HG02623 (cell line): ENCODE data around the gene PPT2.

Experiments
- ATAC-seq: cut with Tn5 transposase; IDR thresholded peaks from one replicate; pipeline ENCODE4 v1.9.1; 2021; ENCODE audit warnings: moderate library complexity; ENCODE audit not compliant: unreplicated experiment

PPT2 gene

DNA sequence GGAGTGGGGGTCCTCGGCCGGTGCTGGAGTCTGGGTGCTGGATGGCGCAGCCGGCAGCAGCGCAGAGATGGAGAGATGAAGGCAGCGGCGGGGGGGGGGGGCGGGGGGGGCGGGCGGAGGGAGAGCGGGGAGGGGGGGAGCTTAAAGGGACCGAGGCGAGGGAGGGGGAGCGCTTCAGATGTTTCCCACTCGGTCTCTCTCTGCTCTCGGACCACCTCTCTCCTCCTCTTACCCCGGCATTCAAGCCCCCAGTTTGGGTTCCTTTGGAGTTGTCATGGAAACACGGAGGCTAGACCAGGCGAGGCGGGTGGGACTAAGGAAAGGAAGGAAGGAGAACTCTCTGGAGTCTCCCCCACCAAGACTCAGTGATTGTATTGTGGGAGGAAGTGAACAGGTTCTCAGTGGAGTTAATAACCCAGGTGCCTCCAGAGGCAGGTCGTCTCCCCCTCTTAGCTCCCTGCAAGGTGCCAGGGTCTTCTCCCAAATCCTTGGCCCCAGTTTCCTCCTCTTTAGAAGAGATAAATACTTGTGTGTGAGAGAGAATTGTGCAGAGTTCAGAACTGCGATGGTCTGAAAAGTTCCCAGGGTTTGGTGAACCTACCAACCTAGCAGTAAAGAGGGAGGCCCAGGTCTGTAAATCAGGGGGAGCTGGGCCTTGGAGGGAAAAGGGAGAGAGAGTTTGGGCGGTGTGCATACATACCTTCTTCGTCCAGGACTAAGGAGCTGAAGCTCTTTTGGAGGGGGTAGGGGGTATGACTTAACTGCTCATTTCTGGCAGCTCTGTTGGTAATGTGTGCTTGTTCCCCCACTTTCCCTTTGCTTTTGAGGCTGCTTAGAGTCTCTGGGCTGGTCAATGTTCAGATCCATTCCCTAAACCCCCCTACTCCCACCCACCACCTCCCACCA is 1.8 kb upstream of the PPT2 start, which contains the start of gene PRRT1:
PRRT1 (minus strand) TSS at position 77 of the 906 bp plus-strand sequence. CDS start 112 bp downstream, outside the sequence.
- ATAC-seq, result no peak

DNA sequence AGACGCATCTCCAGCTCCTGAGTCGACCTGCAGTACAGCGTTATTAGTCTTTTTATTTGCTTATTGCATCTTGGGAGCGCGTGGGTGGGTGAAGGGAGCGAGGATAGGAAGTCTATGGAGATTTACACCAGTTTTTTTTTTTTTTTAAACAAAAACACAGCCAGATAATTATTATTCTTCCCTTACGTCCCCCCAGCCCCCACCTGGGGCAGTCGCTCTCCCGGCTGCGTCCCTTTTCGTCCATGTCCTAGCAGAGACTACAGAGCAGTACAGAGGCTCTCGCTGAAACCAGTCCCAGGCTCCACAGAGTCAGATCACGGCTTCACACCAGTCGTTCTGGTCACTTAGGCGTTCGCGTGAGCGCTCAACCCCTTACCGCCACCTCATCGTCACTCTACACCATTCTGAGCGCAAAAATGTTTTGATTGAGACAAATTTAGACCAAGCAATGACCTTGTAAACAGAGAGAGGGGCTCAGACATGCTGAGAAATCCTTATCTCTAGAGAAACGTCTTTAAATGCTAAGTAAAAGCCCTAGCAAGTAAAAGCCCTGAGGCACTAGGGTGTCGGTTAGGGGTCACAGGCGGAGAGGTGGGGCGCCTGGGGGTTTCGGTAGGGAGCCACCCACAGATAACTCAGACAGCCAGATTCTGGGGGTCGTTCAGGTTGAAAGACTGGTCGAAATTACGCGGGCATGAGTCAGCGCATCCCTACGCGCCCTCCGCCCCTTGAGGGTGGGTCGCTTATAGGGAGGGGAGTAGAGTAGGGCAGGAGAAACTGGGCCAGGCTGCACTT is 975 bp upstream of the PPT2 start:
- no peak for ATAC-seq

DNA sequence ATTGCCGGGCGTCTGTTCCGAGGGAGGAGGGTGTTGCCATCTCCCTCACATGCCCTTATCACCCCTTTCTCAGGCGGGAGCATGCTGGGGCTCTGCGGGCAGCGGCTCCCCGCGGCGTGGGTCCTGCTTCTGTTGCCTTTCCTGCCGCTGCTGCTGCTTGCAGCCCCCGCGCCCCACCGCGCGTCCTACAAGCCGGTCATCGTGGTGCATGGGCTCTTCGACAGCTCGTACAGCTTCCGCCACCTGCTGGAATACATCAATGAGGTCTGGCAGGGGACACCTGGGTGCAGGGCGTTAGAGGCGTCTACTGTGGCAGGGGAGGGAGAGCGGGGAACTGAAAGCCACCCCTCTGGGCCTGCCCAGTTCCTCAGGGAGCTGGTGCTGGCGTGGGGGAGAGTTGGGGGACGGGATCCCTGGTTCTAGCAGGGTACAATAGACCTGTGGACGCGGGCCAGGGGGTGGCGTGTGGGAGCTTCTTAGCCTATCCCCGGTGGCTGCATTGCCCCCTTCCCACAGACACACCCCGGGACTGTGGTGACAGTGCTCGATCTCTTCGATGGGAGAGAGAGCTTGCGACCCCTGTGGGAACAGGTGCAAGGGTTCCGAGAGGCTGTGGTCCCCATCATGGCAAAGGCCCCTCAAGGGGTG is 697 bp downstream of the PPT2 start:
- no peak for ATAC-seq

DNA sequence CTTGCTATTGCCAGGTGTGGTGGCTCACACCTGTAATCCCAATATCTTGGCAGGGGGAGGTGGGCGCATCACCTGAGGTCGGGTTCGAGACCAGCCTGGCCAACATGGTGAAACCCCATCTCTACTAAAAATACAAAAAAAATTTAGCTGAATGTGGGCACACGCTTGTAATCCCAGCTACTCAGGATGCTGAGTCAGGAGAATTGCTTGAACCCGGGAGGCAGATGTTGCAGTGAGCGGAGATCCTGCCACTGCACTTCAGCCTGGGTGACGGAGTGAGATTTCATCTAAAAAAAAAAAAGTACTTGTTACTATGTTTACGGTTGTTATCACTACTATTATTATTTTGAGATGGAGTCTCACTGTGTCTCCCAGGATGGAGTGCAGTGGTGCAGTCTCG is 3.0 kb downstream of the PPT2 start:
- ATAC-seq, result no peak

DNA sequence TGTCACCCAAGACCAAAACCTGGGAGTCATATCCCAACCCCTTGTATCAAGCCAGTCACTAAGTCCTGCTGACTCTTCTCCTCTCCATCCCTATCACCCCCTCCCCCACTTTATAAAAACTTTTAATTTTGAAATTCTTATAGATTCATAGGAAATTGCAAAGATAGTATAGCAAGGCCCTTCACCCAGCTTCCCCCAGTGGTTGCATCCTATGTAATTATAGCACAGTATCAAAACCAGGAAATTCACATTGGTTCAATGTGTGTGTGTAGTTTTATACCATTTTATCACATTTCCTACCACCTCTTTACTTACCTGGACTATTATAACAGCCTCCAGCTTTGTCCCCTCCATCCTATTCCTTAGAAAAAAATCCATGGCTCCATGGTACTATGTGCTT is 4.1 kb downstream of the PPT2 start:
- no peak for ATAC-seq

DNA sequence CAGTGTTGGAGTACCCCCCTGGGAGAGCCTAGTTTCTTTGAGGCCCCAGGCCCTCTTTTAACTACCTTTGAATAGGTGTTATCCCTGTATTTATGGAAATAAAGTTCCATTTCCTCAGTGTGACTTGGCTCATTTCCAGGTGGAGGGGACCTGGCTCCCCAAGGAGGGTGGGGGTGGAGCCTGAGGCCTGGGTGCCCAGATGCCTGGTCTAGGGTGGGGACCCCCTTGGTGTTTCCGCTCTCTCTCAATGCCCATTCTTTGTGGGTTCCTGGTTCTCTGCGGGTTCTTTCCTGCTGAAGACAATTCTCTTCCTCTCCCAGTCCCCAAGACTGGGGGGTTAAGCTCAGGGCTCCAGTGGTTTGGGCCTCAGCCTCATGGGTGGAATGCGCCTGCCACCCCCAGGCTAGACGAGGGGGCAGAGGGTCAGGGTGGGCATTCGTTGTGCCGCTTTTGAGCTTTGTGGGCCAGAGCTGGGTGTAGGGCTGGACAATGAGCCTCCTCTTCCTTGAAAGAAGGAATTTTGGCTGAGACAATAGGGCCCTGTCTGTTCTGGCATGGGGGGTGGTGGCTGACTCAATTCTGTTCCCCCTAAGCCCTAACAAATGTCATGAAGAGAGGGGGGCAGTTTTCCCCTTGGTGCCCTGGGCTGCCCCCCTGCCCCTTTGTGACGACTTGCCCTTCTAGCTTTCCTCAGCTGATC is 9.8 kb downstream of the PPT2 start:
- no peak for ATAC-seq

DNA sequence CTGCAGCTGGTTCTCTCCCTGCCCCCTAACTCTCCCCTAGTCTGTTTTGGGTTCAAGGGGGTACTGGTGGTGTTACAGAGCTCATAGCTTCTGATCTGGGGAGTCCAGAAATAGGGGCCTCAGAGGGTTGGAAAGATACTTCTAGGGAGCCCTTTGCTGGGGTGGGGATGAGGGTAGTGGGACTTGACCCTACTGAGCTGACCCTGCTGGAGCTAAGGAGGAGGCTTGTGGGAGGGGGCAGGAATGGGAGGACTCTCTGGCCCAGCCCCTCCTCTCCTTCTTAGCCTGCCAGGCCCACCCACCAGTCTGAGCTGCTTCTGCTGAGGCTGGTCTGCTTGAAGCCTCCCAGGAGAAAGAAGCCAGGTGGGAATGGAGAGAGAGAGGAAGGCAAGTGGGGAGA is 10.4 kb downstream of the PPT2 start, which contains the start of gene EGFL8:
EGFL8 (plus strand) TSS at position 301 of the 400 bp plus-strand sequence. CDS start 1,571 bp downstream, outside the sequence.
- ATAC-seq, result no peak

DNA sequence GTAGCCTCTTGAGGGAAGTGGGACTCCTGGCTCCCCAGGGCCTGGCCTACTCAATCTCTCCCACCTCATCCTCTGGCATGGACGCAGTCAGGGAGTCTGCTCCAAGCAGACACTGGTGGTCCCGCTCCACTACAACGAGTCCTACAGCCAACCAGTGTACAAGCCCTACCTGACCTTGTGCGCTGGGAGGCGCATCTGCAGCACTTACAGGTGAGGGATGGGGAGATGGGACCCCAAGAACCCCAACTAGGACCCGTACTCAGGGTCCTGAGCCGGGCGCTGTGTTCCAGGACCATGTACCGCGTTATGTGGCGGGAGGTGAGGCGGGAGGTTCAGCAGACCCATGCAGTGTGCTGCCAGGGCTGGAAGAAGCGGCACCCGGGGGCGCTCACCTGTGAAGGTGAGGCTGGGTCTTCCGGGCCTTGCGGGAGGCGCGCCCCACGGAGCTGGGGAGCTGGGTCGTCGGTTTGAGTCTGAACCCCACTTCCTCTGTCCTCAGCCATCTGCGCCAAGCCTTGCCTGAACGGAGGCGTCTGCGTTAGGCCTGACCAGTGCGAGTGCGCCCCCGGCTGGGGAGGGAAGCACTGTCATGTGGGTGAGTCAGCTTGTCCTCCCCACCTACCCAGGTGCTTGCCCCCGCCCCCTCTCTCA is 12.6 kb downstream of the PPT2 start:
- ATAC-seq, result no peak

DNA sequence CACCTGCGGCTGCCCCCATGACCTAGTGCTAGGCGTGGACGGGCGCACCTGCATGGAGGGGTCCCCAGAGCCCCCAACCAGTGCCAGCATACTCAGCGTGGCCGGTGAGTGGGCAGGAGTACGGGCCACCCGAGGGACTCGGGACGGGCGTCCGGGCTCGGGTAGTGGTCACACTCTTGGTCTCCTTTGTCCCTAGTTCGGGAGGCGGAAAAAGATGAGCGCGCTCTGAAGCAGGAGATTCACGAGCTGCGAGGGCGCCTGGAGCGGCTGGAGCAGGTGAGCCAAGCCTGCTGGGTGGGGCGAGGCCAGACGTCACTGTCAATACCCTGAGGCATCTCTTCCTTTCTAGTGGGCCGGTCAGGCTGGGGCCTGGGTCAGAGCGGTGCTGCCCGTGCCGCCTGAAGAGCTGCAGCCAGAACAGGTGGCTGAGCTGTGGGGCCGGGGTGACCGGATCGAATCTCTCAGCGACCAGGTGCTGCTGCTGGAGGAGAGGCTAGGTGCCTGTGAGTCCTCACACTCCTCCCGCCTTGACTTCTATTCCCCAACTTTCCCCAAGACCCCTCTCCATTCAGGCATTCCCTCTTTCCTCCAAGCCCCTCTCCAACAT is 13.3 kb downstream of the PPT2 start:
- no peak for ATAC-seq

DNA sequence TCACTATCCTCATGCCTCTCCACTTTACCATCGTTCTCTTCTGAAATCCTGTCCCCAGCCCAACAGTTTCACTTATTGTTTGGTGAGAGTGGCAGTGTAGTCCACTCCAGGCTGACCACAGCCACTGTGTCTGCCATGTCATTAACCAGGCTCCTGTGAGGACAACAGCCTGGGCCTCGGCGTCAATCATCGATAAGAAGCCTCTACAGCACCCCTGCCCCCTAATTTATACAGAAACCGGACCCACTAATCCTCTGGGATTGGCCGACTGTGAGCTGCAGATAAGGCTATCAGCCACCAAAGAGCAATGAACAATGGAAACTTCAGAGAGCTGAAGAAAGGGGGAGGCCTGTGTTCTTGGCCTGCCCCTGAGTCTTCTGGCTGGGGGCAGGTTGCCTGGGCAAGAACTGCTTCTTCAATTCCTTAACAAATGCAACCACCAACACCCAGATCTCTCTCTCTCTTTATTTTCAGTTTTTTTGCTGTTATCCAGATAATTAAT is 13.9 kb downstream of the PPT2 start:
- no peak for ATAC-seq

DNA sequence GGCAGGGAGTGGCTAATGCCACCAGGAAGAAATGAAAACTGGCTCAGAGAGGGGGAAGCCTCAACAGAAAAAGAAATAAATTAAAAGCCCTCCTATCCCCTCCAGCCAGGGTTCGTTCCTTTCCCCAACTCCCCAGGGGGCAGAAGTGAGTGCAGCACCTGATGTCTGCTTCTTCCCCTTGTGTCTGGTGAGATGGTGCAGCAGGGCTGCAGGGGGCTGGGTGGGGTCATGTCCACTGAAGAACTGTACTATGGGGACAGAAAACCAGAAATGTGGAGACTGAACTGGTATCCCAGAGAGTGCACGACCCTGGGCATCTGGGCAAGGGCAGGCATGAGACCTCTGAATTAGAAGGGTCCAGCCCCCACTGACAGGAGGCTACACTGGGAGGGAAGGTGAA is 14.4 kb downstream of the PPT2 start:
- ATAC-seq, result no peak

DNA sequence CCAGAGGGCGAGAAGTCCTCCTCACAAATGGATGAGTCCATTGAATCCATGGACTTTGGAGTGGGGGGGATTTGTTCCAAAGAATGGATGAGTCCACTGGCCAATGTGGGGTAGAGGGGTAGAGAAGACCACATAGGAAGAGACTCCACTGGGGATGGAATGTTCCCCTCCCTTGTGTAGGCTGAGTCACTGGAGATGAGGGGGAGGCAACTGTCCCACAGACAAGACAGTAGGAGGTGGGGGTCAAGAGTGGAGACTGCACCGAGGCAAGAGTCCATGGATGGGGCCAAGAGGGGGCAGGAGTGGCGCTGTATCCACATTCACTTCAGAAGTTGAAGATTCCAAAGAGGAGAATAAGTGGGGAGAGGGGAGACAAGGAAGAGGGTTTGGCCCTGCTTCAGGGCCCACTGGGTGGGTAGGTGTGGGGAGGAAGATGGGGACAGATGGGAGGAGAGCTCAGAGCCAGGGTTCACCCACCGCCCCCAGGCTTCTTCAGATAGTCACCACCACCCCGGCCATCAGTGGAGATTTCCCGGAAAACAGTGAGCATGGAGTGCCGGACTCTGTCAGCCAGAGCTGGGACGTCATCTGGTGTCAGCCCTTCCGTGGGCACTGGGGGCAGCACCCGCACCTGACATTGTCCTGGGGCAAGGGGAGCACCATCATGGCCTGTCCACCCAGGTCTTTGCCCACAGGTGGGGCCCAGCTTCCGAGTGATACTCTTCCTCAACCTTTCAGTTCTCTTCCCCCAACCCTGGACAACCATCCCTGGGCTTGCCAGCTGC is 15.1 kb downstream of the PPT2 start:
- ATAC-seq, result no peak

DNA sequence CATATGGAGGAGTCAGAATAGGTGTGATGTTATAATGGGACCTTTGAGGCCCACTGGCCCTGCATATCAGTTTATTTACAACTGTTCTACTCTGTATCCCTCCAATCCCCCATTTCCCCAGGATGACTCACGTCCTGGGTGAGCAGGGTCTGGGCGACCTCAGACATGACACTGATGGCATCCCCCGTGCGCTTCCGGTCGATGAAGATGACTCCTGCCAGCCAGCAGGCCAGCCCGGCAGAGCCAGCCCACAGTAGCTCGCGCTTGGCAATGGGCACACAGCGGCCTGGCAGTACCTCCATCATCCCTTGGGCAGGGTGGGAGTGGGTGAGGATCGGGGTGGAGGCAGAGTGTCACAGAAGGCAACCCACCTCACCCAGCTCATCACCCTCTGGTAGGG is 16.4 kb downstream of the PPT2 start:
- ATAC-seq, result no peak

DNA sequence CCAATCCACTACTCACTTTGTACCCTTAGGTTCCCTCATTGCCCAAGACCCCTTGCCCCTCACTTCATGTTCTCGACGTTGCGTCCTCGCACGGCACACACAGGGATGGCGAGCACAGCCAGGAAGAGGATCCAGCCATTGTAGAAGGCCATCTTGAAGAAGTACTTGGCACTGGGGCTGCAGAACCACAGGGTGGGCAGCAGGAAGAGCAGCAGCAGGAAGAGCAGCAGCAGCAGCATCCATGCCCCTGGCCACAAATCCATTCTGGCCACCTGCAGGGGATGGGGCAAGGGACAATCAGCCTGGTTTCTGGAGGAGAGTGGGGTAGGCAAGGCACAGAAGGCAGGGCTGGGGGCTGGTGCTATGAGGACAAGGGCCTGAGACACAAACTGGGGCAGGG is 17.3 kb downstream of the PPT2 start:
- no peak for ATAC-seq

DNA sequence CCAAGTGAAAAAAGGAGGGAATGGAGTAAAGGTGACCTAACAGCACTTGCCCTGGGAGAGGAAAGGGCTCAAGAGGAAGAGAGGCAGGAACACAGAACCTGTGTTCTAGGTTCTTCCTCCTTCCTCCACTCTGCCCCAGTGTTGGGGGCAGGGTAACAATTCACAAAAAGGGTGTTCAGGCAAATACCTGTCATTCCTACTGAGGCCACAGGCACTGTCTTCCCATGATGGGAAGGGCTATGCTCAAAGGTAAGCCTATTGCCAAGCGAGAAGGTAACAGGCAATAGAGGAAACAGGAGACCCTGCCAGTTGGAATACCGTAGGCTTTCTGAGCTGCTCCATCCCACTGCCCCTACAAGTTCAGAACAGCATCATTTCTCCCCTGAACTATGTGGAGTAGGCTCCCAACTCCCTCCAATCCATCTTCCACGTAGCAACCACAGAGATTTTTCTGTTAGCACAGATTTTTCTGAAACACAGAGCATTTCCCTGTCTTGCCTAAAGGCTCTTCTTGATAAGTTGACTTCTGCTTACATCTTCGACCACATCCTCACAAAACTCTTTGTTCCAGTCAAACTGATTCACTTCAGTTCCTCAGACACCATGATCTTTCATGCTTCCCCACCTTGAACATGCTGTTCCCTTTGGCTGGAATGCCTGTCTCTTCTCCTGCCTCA is 19.2 kb downstream of the PPT2 start:
- no peak for ATAC-seq

DNA sequence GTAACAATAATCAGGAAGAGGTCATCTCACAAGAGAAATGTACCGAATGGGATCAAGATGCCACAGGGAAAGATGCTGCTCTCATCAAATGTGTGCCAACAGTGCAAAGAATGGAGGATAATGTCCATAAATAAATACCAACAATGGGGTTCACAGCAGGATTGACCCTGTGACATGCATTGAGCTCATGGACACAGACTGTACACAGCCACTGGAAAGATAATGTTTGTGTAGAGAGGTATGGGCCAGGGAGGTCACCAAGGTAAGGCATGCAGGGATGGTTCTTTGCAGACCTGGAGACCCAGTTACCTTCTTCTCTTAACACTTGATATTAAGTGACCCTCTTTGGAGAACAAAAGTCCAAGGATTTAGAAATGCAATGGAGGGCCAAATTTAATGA is 20.5 kb downstream of the PPT2 start:
- ATAC-seq, result no peak

DNA sequence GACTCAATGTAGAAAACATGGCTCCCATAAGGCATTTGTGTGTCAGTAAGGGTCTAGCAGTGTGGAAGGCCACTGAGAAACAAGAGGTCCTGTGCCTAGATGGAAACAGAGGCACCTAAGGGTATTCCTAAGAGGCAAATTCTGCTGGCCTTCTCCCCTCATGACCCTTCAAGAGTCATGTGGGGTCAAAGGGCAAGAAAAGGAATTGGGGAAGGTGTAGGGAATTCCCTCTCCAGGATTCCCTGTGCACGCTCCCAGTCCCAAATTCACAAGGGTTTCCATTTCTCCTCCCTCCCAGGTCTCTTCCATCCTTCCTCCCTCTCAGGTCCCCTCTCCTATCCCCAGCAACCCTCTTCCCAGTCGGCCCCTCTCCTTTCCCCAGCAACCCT is 21.4 kb downstream of the PPT2 start:
- no peak for ATAC-seq

DNA sequence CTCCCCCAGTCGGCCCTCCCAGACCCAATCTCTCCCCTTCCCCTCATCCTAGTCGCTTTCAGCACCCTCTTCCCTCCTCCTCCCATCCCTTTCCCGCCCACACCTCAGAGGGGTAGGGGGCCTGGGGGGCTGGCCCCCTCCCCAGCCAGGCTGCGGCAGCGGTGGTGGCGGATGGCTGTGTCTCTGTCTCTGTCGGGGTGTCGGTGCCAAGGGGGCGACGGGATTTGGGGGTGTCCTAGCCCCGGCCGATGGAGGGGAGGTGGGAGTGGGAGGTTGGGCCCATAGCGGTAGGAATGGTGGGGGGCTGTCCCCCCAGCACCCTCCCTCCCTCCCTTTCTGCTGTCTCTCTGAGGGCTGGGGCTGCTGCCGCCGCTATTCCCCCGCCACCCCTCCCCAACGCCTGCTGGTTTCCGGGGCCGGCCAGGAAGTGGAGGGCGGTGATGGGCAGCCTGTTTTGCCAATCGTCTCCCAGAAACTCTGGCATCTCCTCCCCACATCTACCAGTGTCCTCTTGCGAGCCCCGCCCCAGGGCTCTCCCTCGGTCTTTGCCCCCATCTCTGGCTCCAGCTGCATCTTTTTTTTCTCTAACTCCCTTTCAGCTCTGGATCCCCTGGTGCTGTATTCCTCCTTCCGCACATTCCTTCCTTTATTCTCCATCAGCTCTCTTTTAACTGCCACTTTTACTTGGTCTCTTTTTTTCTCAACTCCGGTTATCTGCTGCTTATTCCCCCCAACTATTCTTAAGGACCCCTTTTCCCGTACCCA is 22.0 kb downstream of the PPT2 start, which contains the start of gene AGPAT1:
AGPAT1 (minus strand) TSS at position 374 of the 765 bp plus-strand sequence. CDS start 4,588 bp downstream, outside the sequence.
- peak; percentile 39 for ATAC-seq
